Right lung (tissue), 5 donors: Measurements from ENCODE around the gene CENPU. TPM values are rescaled to one million over a fixed set of nuclear protein-coding genes. Genes with fewer than 3 reads are reported as not detected.
"Not testable (repeated sequence)": the region's sequence is repeated elsewhere in the genome, so short reads cannot be mapped to it uniquely, and the experiment has no call there.

ENCODE experiments used
- DNase-seq, 2 donors: peaks; one replicate each; pipeline ENCODE4 v3.0.0-alpha.2; 2013
- polyA plus RNA-seq, 5 donors: library from polyadenylated mRNA; unstranded; fragments of 120-200 nt; gene quantifications; one replicate each; pipeline versions ENCODE4 v1.2.1 to v1.2.3, GENCODE V29; 2013; ENCODE audit warnings: inconsistent platforms in 1 of 5, low replicate concordance in 1 of 5; ENCODE audit not compliant: insufficient read length in 5 of 5, insufficient read depth in 1 of 5

The CENPU gene
- polyA plus RNA-seq, 5 donors: 20.8 to 72.4 (median 49.3) TPM

- no peak for DNase-seq
Measured at GRCh38 chr4:184668511-184669114, 65.3 kb downstream of the CENPU start.

- DNase-seq: no peak
Measured at GRCh38 chr4:184668096-184668495, 65.8 kb downstream of the CENPU start.

- no peak for DNase-seq
Measured at GRCh38 chr4:184666670-184667069, 67.2 kb downstream of the CENPU start.

- DNase-seq: no peak
Measured at GRCh38 chr4:184664445-184665210, 69.3 kb downstream of the CENPU start.

GRCh38 chr4:184662236-184662635, 71.7 kb downstream of the CENPU start:
- no peak for DNase-seq

GRCh38 chr4:184660978-184661377, 72.9 kb downstream of the CENPU start:
- no peak for DNase-seq

- DNase-seq: not testable (repeated sequence)
Measured at GRCh38 chr4:184657820-184658219, 76.1 kb downstream of the CENPU start.

GRCh38 chr4:184657144-184657543, 76.8 kb downstream of the CENPU start:
- no peak for DNase-seq

- no peak for DNase-seq
Measured at GRCh38 chr4:184655889-184656869, 77.7 kb downstream of the CENPU start.

GRCh38 chr4:184653650-184654049, 80.2 kb downstream of the CENPU start:
- DNase-seq: no peak

- not testable (repeated sequence) for DNase-seq
Measured at GRCh38 chr4:184652681-184653080, 81.2 kb downstream of the CENPU start.

- no peak for DNase-seq
Measured at GRCh38 chr4:184651899-184652298, 82.0 kb downstream of the CENPU start.

GRCh38 chr4:184649971-184650855, 83.7 kb downstream of the CENPU start:
- DNase-seq: peak in 1 of 2 donors; percentile 28

GRCh38 chr4:184649026-184649970, 84.6 kb downstream of the CENPU start, which contains the start of the genes CASP3 and PRIMPOL:
CASP3 (minus strand) TSS chr4:184649447; CDS start chr4:184638453, 10,994 bp downstream.
PRIMPOL (plus strand) TSS chr4:184649738; CDS start chr4:184657141, 7,403 bp downstream.
- peak; percentile 97 for DNase-seq

GRCh38 chr4:184648313-184649025, 85.4 kb downstream of the CENPU start:
- DNase-seq: peak; percentile 47 to 57

GRCh38 chr4:184648054-184648312, 85.9 kb downstream of the CENPU start:
- DNase-seq: no peak

- DNase-seq: no peak
Measured at GRCh38 chr4:184647266-184648053, 86.4 kb downstream of the CENPU start.

- no peak for DNase-seq
Measured at GRCh38 chr4:184645904-184646610, 87.8 kb downstream of the CENPU start.
